Fibroblast of the conjunctiva (primary cell): ENCODE data around the gene NMB.

Experiments used
- DNase-seq: peaks from one replicate; pipeline ENCODE4 v3.0.0-alpha.2; 2010; ENCODE audit warnings: low read depth

Gene NMB

DNA sequence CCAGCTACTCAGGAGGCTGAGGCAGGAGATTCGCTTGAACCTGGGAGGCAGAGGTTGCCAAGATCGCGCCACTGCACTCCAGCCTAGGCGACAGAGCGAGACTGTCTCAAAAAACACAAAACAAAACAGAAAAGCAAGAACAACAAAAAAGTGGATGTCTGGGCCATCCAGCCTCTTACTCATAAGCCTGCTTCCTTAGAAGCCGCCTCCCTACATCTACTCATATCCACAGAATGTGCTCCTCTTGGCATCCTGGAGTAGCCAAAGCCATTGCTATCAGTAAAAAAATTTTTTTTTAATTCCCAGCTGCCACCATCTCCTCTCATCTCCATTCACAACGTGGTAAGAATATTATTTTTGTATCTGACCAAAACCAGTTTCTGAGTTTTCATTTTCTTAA is 46.4 kb downstream of the NMB start:
- no peak for DNase-seq

DNA sequence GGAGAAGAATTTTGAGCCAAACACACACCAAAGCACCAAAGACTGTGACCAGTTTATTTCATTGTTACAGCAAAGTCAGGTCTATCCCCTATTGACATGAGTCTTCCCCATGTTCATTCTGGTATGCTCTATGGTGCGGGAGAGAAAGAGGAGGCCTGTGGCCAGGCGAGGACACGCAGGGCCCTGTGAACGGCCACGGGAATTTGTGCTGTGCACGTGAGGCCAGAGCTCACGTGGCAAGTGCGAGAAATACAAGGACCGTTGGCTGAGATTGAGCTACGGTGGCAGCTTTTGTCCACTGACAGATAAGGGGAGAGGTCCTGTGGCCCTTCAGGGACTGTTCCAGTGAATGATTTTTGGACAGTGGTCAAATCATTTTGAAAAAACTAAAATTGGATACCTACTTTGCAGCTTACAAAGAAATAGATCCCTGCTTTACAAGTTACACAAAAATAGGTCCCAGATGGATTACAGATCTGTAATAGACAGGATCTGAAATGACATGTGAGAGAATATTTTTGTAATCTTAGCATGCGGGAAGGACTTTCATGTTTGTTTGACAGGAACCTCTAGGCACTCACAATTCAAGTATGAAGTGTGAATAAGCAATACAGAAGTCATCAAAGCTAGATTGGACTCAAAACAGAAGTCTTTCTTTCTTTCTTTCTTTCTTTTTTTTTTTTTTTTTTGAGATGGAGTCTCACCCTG is 48.0 kb downstream of the NMB start:
- no peak for DNase-seq

DNA sequence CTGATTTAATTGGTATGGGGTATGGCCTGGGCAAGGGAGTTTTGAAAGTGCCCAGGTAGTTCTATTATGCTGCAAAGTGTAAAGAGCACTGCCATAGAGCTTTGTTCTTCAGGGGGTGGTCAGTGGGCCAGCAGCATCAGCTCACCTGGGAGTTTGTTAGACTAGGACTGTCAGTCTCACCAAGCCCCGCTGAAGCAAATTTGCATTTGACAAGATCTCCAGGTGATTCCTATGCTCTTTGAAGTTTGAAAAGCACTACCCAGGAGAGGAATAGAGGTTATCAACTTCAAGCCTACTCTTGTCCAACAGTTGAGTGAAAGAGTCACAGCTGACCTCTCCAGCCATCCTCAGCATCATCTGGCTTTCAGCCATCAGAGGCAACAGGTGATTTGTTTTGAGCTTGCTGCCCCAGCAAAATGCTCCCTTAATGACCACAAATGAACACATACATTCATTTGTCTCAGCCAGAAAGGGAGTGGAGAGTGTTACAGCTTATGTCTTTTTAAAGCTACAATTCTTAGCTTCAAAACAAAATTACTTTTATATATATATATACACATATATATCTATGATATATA is 49.2 kb downstream of the NMB start:
- DNase-seq: no peak

DNA sequence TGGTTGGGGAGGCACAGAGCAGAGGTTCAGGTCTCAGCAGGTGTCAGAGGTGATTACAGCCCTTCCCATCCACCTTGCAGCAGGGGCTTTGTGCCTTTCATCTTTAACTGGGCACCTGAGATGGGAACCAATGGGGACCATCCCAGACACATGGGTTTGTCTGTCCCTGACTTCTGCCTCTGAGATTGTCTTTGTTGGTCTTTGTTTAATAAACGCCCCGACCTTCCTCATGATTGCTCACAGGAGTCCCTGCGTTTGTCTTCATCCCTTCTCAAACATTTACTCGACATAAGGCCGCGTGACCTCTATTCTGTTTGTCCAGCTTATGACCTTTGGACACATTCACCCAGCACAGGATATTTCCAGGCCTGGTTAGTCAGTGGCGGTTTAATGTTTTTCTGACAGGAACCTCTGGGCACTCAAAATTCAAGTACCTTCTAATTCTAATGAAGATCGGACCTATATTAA is 51.3 kb downstream of the NMB start:
- DNase-seq: no peak

DNA sequence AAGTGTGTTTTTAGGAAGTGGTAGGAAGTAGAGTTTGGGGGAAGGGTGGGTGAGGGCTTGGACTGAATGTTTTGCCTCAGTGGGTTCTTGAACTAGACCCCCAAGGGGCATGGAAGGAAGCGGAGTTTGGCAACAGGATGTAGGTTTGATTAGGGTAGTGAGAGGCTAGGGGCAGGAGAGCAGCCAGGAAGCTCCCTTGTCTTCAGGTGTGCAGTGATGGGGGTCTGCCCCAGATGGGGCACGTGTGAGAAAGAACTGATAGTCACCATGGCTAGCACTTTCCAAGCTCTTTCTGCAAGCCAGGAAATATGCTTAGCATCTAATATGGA is 52.5 kb downstream of the NMB start:
- no peak for DNase-seq
